ENCODE data around the gene PFAS.

The PFAS gene

DNA sequence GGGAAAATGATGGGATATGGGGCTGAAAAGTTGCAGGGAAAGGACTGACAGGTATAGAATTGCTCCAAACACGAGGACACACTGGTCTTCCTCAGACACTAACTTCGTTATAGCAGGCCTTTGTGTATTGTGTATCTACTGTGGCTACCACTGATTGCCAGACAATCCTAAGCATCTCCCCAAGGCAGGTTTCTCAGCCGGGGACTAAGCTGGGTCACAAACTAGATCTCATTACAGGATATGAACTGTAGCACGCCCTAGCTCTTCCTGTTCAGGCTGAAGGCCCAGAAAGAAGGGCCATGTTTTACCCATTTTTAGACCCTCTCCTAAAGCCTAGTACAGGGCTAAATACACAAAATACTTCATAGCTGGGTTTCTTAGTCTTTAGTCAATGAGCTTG is 34.3 kb downstream of the PFAS start:
- TF ChIP-seq, protein P1, sequence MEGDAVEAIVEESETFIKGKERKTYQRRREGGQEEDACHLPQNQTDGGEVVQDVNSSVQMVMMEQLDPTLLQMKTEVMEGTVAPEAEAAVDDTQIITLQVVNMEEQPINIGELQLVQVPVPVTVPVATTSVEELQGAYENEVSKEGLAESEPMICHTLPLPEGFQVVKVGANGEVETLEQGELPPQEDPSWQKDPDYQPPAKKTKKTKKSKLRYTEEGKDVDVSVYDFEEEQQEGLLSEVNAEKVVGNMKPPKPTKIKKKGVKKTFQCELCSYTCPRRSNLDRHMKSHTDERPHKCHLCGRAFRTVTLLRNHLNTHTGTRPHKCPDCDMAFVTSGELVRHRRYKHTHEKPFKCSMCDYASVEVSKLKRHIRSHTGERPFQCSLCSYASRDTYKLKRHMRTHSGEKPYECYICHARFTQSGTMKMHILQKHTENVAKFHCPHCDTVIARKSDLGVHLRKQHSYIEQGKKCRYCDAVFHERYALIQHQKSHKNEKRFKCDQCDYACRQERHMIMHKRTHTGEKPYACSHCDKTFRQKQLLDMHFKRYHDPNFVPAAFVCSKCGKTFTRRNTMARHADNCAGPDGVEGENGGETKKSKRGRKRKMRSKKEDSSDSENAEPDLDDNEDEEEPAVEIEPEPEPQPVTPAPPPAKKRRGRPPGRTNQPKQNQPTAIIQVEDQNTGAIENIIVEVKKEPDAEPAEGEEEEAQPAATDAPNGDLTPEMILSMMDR (IDR thresholded peaks at IDR 0.05), result no peak

DNA sequence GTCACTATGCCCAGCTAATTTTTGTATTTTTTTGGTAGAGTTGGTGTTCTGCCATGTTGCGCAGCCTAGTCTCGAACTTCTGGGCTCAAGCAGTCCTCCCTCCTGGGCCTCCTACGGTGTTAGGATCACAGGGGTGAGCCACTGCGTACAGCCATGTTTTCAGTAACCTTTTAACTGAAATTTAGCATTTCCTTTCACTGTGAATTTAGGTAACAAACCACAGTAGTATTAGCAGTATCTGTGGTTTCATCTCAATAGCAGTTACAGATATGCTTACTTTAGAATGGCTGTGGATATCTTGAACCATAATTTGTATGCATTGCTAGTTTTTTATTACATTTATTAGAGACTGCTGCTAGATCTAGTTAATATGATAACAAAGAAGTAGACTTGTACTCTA is 35.0 kb downstream of the PFAS start:
- TF ChIP-seq, protein P1 (IDR thresholded peaks at IDR 0.05), result no peak

DNA sequence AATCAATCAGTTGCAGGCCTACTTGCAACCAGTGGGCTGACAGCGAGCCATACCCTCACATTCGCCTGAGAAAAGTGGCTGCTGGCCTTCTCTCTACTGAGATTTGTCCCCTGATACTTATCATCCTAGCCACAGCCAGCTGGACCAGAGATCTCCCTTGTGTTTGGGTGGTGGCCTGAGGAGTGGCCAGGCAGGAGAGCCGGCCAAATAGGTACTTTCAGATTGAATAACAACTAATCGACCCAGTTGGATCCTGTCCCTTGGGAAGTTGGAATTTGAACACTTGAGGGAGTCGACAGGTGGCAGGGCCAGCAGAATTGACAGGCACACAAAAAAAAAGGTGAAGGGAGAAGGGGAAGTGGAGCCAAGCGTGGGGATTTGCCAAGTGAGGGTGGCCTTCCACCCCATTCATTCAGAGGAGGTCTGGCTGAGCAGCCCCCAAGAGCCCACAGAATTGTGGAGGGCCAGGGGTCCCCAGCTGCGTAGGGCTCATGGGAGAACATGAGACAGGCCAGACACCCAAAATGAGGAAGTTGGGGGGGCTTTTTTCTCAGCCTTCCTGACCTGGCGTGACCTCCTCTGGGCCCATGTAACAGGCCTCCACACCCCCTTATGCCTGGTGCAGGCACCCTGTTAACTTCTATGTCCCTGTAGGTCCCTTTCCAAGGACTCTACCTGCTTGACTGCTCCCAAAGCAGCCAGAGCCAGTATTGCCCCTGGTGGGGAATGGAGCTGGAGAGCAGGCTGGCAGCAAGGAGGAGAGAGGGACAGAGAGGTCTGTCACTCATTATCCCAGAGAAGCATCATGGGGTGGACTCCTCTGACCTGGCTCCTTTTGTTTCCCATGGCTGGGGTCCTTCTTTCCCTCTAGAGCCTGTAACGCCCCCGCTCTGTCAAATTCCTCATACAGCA is 36.4 kb downstream of the PFAS start:
- TF ChIP-seq, protein P1 (IDR thresholded peaks at IDR 0.05), result no peak

DNA sequence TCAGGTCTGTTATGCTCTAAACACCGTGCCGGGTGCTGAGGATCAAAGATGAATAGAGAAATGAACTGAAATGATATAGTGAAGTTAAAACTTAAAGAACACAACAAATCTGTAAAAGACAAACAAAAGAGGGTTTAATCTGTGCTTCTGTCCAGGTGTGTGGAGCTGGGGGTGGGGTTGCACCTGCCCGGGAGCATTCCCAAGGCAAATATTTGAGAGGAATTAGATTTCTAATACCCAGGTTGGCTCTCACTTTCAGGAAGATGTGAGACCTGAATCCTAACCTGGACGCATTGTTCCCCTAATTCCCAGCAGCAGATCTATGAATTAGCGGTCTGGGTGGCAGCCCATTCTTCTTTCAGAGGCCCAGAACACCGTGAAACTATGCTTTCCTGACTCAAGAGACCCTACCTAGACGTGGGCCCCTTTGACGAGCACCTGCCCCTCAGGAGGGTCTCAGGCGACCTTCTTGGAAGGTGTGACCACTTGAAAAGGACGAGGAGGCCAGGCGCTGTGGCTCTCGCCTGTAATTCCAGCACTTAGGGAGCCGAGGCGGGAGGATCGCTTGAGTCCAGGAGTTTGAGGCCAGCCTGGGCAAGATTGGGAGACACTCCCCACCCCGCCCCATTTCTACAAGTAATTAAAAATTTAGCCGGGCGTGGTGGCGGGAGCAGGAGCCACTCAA is 38.7 kb downstream of the PFAS start:
- TF ChIP-seq, protein P1 (IDR thresholded peaks at IDR 0.05), result no peak

DNA sequence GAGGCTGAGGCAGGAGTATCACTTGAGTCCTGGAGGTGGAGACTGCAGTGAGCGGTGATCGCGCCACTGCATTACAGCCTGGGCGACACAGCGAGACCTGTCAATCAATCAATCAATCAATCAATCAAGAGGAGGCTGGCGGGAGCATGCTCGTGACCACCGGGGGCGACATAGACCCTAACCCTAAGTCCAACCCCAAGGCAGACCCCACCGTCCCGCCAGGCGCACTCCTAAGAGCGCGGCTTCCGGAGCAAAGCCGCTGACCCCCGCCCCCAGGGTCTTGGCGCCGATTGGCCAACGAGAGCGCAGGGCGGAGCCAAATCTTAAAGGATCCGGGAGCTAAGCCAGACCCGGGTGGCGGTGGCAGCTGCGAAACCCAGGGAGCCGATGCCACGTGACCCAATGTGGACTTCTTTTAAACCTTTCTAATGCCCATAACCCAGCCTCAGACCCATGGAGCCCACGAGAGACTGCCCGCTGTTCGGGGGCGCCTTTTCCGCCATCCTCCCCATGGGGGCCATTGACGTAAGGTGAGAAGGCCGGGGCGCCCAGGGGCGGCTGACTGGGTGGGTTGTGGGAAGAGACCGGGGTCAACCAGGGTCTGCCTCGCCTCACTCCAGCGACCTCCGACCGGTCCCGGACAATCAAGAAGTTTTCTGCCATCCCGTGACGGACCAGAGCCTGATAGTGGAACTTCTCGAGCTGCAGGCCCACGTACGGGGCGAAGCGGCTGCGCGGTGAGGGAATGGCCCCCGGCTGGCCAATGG is 39.4 kb downstream of the PFAS start, which contains the start of gene RANGRF:
Gene RANGRF (plus strand): TSS at position 335 of the 767 bp plus-strand sequence. CDS start 119 bp downstream, at position 454.
- TF ChIP-seq, protein P1 (IDR thresholded peaks at IDR 0.05), result no peak

DNA sequence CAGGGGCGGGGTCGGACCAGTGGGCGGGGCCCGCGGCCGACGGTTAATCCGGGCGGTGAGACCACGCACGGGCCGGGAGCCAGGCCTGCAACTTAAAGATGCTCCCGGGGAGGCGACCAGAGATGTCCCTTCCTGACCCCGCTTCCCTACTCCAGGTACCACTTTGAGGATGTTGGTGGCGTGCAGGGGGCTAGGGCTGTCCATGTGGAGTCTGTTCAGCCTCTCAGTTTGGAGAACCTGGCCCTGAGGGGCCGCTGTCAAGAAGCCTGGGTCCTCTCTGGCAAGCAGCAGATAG is 40.0 kb downstream of the PFAS start:
- TF ChIP-seq, protein P1 (IDR thresholded peaks at IDR 0.05), result no peak

DNA sequence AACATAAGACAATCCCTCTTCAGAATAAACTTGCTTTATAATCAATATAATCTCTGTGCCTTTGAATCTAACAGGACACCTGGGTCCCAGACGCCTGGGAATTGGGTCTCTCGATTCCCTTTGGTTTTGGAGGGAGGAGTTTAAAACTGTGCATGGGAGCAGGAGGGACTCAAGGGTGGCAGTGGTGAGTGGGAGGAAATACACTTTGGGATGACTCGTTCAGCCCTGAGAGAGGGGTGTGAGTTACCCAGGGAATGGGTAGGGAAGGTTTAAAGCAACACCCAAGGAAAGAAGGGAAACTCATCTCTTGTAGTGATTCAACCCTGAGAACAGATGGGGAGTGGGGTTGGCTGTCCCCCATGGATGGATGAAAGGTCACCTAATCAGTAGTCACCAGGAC is 41.0 kb downstream of the PFAS start:
- TF ChIP-seq, protein P1 (IDR thresholded peaks at IDR 0.05), result no peak

Measured in LNCAP (cell line).